ENCODE results near the gene PHOX2A.

DNA sequence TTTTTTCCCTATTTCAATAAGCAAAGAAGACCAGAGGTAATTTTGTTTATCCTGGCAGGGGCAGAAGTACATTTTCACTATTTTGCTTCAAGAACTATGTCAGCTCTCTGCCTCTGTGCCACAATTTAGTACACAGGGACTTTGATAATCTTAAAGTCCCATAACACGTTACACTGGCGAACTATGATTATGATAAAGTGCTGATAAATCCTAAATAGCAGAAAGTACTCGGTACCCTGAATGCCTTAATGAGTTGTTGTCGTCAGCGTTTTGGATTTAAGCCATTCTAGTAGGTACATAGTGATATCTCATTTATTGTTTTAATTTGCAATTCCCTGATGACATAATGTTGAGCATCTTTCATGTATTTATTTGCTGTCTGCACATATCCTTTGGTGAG, 16.6 kb upstream of the PHOX2A start:
- TF ChIP-seq CTCF (conservative IDR thresholded peaks at IDR 0.05; ENCODE audit: low read depth, low read length) (no peak), EZH2 (IDR thresholded peaks at IDR 0.05; ENCODE audit: borderline replicate concordance, low read depth, low read length, poor library complexity, severe bottlenecking) (no peak)

Measured in A673 (cell line).